ENCODE measurements around the gene ADAMTS2.

Gene ADAMTS2

GRCh38 chr5:179343719-179344430 is 1.4 kb downstream of the ADAMTS2 start:
- DNase-seq, result no peak

GRCh38 chr5:179343021-179343718 is 2.1 kb downstream of the ADAMTS2 start:
- no peak for DNase-seq

GRCh38 chr5:179342577-179342976 is 2.7 kb downstream of the ADAMTS2 start:
- DNase-seq, result no peak

- DNase-seq, result no peak
Observed at GRCh38 chr5:179340465-179340864, 4.8 kb downstream of the ADAMTS2 start.

GRCh38 chr5:179339996-179340395 is 5.3 kb downstream of the ADAMTS2 start:
- DNase-seq, result no peak

- no peak for DNase-seq
Observed at GRCh38 chr5:179339081-179339480, 6.2 kb downstream of the ADAMTS2 start.

GRCh38 chr5:179337796-179338676 is 7.2 kb downstream of the ADAMTS2 start:
- no peak for DNase-seq

GRCh38 chr5:179336871-179337795 is 8.1 kb downstream of the ADAMTS2 start:
- no peak for DNase-seq

- DNase-seq, result no peak
Observed at GRCh38 chr5:179336126-179336870, 9.0 kb downstream of the ADAMTS2 start.

- DNase-seq, result no peak
Observed at GRCh38 chr5:179333796-179334761, 11.2 kb downstream of the ADAMTS2 start.

- DNase-seq, result no peak
Observed at GRCh38 chr5:179332741-179333290, 12.4 kb downstream of the ADAMTS2 start.

- no peak for DNase-seq
Observed at GRCh38 chr5:179331591-179332375, 13.5 kb downstream of the ADAMTS2 start.

GRCh38 chr5:179330186-179330900 is 14.9 kb downstream of the ADAMTS2 start:
- no peak for DNase-seq

- DNase-seq, result no peak
Observed at GRCh38 chr5:179328291-179328690, 17.0 kb downstream of the ADAMTS2 start.

- DNase-seq, result no peak
Observed at GRCh38 chr5:179327021-179327735, 18.1 kb downstream of the ADAMTS2 start.

- no peak for DNase-seq
Observed at GRCh38 chr5:179326122-179326927, 18.9 kb downstream of the ADAMTS2 start.
